ENCODE measurements around the gene DSG3. TPM values are rescaled to one million over a fixed set of nuclear protein-coding genes. Genes with fewer than 3 reads are reported as not detected.

Gene DSG3
- polyA plus RNA-seq, 1 donor (not counting 4 experiments of a cell fraction or from before 2014, with no cell fraction given): 259 TPM

GRCh38 chr18:31439807-31440325, 7.7 kb upstream of the DSG3 start:
- Histone ChIP-seq H3K9ac (ENCODE audit: control insufficient read depth, extremely low read depth, insufficient read depth, low read length) (no peak overlapping the region), H3K9me1 (ENCODE audit: control insufficient read depth, extremely low read depth, insufficient read depth, low read length) (no peaks in the 10 kb centered on the region), H3K79me2 (ENCODE audit: control insufficient read depth, insufficient read depth, low read length) (no peaks in the 10 kb centered on the region), H3K9me3 (ENCODE audit: control insufficient read depth, low read depth, low read length) (no peaks in the 10 kb centered on the region), H2AFZ (ENCODE audit: control insufficient read depth, low read length) (peak overlapping the region; percentile 10), H3K36me3 (ENCODE audit: control insufficient read depth in 2 of 2, extremely low read depth in 1 of 2, insufficient read depth in 2 of 2, low read length in 2 of 2) (no peaks in the 10 kb centered on the region), H4K20me1 (ENCODE audit: control insufficient read depth, extremely low read depth, insufficient read depth, low read length) (no peaks in the 10 kb centered on the region), H3K4me3 (ENCODE audit: control insufficient read depth in 2 of 3, extremely low read depth in 1 of 3, insufficient read depth in 2 of 3, low read depth in 1 of 3, low read length in 3 of 3) (no peak overlapping the region), H3K4me2 (ENCODE audit: control insufficient read depth, extremely low read depth, insufficient read depth, low read depth, low read length) (peak overlapping the region; percentile 4), H3K4me1 (ENCODE audit: control insufficient read depth, extremely low read depth, insufficient read depth, low read length) (peaks cover 20% of the 10 kb centered on the region), H3K27me3 (ENCODE audit: control insufficient read depth, extremely low read depth, insufficient read depth, low read length) (no peaks in the 10 kb centered on the region), H3K27ac (ENCODE audit: control insufficient read depth, insufficient read depth, low read length) (no peak overlapping the region)
- TF ChIP-seq, protein P1, sequence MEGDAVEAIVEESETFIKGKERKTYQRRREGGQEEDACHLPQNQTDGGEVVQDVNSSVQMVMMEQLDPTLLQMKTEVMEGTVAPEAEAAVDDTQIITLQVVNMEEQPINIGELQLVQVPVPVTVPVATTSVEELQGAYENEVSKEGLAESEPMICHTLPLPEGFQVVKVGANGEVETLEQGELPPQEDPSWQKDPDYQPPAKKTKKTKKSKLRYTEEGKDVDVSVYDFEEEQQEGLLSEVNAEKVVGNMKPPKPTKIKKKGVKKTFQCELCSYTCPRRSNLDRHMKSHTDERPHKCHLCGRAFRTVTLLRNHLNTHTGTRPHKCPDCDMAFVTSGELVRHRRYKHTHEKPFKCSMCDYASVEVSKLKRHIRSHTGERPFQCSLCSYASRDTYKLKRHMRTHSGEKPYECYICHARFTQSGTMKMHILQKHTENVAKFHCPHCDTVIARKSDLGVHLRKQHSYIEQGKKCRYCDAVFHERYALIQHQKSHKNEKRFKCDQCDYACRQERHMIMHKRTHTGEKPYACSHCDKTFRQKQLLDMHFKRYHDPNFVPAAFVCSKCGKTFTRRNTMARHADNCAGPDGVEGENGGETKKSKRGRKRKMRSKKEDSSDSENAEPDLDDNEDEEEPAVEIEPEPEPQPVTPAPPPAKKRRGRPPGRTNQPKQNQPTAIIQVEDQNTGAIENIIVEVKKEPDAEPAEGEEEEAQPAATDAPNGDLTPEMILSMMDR (optimal IDR thresholded peaks at IDR 0.05 in 1 of 3, IDR thresholded peaks at IDR 0.05 in 1 of 3, conservative IDR thresholded peaks at IDR 0.05 in 1 of 3; ENCODE audit: extremely low read depth in 1 of 3, insufficient read depth in 2 of 3, low read length in 3 of 3): no peak
- no peak for TF ChIP-seq EZH2 (IDR thresholded peaks at IDR 0.05; ENCODE audit: low read length)
- DNase-seq (ENCODE audit: low read depth, low spot score): no peak
- dilution Hi-C loops (cut with MboI; ENCODE audit: extremely low pct_ligation_motif_present, low sequenced_read_pairs): no loop called here
- FAIRE-seq: peak; percentile 75

- Histone ChIP-seq H3K79me2 (ENCODE audit: control insufficient read depth, insufficient read depth, low read length) (no peaks in the 10 kb centered on the region), H3K27me3 (ENCODE audit: control insufficient read depth, extremely low read depth, insufficient read depth, low read length) (no peaks in the 10 kb centered on the region), H3K4me2 (ENCODE audit: control insufficient read depth, extremely low read depth, insufficient read depth, low read depth, low read length) (peak overlapping the region; percentile 88), H3K9me1 (ENCODE audit: control insufficient read depth, extremely low read depth, insufficient read depth, low read length) (no peaks in the 10 kb centered on the region), H3K4me3 (ENCODE audit: control insufficient read depth in 2 of 3, extremely low read depth in 1 of 3, insufficient read depth in 2 of 3, low read depth in 1 of 3, low read length in 3 of 3) (peak overlapping the region in 2 of 3 experiments; percentile 53 to 59), H3K36me3 (ENCODE audit: control insufficient read depth in 2 of 2, extremely low read depth in 1 of 2, insufficient read depth in 2 of 2, low read length in 2 of 2) (no peaks in the 10 kb centered on the region), H3K4me1 (ENCODE audit: control insufficient read depth, extremely low read depth, insufficient read depth, low read length) (peaks cover 20% of the 10 kb centered on the region), H4K20me1 (ENCODE audit: control insufficient read depth, extremely low read depth, insufficient read depth, low read length) (no peaks in the 10 kb centered on the region), H3K27ac (ENCODE audit: control insufficient read depth, insufficient read depth, low read length) (peak overlapping the region; percentile 50), H2AFZ (ENCODE audit: control insufficient read depth, low read length) (peak overlapping the region; percentile 88), H3K9me3 (ENCODE audit: control insufficient read depth, low read depth, low read length) (no peaks in the 10 kb centered on the region), H3K9ac (ENCODE audit: control insufficient read depth, extremely low read depth, insufficient read depth, low read length) (peak overlapping the region; percentile 61)
- no peak for FAIRE-seq
- no peak for DNase-seq (ENCODE audit: low read depth, low spot score)
- no peak for TF ChIP-seq EZH2 (IDR thresholded peaks at IDR 0.05; ENCODE audit: low read length)
- TF ChIP-seq, protein P1 (optimal IDR thresholded peaks at IDR 0.05 in 1 of 3, IDR thresholded peaks at IDR 0.05 in 1 of 3, conservative IDR thresholded peaks at IDR 0.05 in 1 of 3; ENCODE audit: extremely low read depth in 1 of 3, insufficient read depth in 2 of 3, low read length in 3 of 3): no peak
- dilution Hi-C loops (cut with MboI; ENCODE audit: extremely low pct_ligation_motif_present, low sequenced_read_pairs): no loop called here
Measured at GRCh38 chr18:31440787-31441186, 6.8 kb upstream of the DSG3 start.
